Measurements from ENCODE around the gene KRT72.
A peak's percentile ranks its signal among the peaks of the same experiment; 100 is the strongest.
"Not testable (repeated sequence)": the region's sequence is repeated elsewhere in the genome, so short reads cannot be mapped to it uniquely, and the experiment has no call there.

The KRT72 gene

GRCh38 chr12:52606581-52607218, 5.4 kb upstream of the KRT72 start:
- DNase-seq (ENCODE audit: low spot score), result no peak

DNA sequence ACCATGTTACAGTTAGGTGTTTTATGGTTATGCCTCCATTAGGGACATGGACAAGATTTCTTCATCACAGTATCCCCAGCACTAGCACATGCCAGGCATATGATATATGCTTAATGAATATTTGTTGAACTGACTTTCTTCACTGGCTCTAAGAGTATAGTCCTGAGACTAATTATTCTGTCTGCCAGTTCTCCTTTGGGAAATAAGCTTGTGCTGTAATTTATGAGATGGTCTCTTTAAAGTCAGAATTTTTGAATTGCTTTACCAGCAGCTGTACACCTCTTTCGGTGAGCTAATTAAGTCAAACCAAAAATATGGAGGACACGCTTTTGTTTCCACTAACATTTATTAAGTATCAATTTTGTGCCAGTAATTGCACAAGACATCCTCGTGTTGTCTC, 4.8 kb upstream of the KRT72 start:
- no peak for DNase-seq (ENCODE audit: low spot score)

DNA sequence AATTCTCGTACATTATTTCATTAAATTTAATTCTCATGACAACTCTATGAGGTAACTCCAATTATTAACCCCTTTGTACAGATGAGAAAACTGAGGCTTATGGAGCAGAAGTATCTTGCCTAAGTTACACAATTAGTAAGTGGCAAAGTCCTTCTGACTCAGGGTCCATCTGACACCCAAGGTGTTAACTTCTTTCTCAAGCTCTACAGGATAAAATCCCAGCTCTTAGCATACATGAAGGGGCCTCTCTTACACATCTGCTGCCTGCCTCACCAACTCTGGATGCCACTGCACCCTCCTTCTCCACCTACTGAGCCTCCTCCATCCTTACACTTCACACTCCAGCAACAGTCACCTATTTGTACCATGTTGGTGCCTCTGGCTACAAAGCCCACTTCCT, 4.3 kb upstream of the KRT72 start:
- no peak for DNase-seq (ENCODE audit: low spot score)

- no peak for DNase-seq (ENCODE audit: low spot score)
Observed at GRCh38 chr12:52604859-52605258, 3.6 kb upstream of the KRT72 start.

DNA sequence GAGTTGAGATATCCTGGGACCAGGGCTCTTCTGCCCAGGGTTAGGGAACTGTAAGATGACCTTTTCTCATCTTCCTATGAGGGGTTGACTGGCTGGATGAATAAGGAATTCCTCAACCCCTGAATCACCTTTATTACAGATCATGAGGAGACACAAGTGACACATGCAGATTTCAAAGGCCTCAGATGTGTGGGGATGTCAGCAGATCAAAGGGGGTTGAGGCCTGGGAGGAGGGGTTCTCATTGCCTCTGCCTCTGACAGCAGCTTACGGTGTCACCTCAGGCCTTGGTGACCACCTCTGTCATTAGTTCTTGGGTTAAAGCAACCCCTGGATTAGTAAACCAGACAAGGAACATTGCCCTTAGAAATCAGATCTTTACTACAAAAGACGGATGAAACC, 2.1 kb upstream of the KRT72 start:
- DNase-seq (ENCODE audit: low spot score), result peak; percentile 17

GRCh38 chr12:52602552-52602951, 1.3 kb upstream of the KRT72 start:
- DNase-seq (ENCODE audit: low spot score), result no peak

DNA sequence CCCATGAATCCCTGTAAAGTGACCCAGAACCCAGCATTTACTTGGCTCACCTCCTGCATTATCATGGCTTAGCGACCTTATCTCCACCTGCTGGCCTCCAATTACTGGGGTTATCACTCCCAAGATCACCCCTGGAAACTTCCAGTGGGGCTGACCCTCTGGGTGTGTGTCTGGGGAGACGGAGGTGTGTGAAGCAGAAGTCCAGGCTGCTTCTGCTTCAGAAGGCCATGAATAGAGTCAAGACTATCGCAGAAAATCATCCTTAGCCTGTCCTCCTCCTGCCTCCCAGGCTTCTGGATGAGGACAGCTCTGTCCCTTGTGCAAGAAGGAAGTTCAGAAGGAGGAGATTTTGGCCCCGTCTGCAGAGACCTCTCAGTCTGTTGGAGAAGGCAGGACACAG, 408 bp upstream of the KRT72 start:
- DNase-seq (ENCODE audit: low spot score), result no peak

- DNase-seq (ENCODE audit: low spot score), result no peak
Observed at GRCh38 chr12:52600475-52600874, 788 bp downstream of the KRT72 start.

- no peak for DNase-seq (ENCODE audit: low spot score)
Observed at GRCh38 chr12:52600071-52600470, 1.2 kb downstream of the KRT72 start.

DNA sequence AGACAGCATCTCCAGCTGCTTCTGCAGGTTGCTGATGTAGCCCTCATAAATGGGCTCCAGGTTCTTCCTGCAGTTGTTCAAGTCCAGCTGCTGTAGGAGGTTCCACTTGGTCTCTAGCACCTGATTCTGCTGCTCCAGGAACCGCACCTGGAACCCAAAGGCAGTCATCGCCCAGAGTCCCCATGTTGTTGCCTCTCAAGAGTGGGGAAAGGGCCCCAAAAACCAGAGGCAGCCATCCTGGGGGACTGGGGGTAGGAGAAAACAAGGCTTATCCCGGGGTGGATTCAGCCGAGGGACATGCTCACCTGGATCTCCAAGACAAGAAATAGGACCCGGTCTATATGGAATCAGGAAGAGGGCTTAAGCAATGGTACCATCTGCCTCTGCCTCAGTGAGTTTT, 2.3 kb downstream of the KRT72 start:
- no peak for DNase-seq (ENCODE audit: low spot score)

DNA sequence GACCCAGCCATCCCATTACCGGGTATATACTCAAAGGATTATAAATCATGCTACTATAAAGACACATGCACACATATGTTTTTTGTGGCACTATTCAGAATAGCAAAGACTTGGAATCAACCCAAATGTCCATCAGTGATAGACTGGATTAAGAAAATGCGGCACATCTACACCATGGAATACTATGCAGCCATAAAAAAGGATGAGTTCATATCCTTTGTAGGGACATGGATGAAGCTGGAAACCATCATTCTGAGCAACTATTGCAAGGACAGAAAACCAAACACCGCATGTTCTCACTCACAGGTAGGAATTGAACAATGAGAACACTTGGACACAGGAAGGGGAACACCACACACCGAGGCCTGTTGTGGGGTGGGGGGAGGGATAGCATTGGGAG, 7.0 kb downstream of the KRT72 start:
- DNase-seq (ENCODE audit: low spot score), result not testable (repeated sequence)

- DNase-seq (ENCODE audit: low spot score), result no peak
Observed at GRCh38 chr12:52591521-52591920, 9.7 kb downstream of the KRT72 start.

GRCh38 chr12:52590021-52590420, 11.2 kb downstream of the KRT72 start:
- no peak for DNase-seq (ENCODE audit: low spot score)

DNA sequence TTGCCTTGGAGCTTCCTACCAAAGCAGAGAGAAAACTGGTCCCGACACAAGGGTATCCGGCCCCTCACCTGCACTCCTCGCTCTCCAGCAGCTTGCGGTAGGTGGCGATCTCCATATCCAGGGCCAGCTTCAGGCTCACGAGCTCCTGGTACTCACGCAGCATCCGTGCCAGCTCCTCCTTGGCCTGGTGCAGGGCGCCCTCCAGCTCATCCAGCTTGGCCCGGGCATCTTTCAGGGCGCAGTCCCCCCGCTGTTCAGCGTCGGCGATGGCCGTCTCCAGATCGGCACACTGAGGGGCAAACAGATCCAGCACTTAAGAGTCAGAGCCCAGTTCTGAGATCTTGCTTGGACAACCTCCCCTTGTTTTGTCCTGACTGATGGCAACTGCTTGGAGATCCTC, 13.7 kb downstream of the KRT72 start:
- no peak for DNase-seq (ENCODE audit: low spot score)

GRCh38 chr12:52585946-52586345, 15.3 kb downstream of the KRT72 start:
- DNase-seq (ENCODE audit: low spot score), result peak; percentile 13

DNA sequence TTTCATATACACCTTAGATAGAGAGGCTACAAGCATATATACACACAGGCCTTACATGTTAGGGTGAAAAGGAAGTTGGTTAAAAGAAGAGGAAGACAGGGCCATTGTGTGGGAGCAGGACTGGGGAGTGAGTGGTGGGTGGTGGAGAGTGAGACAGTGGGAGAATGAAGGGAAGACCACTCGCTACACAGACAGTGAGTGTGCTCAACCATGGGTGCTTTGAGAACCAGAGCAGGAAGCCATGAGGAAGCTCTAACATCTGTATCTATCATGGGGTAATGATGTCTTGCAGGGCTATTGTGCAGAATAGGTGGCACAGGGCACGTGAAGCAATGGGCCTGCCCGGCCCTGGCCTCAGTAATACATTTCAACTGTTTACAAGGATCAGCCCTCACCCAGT, 16.2 kb downstream of the KRT72 start:
- no peak for DNase-seq (ENCODE audit: low spot score)

- no peak for DNase-seq (ENCODE audit: low spot score)
Observed at GRCh38 chr12:52584156-52584682, 17.0 kb downstream of the KRT72 start.

- DNase-seq (ENCODE audit: low spot score), result peak; percentile 65
Observed at GRCh38 chr12:52582971-52583456, 18.2 kb downstream of the KRT72 start.

DNA sequence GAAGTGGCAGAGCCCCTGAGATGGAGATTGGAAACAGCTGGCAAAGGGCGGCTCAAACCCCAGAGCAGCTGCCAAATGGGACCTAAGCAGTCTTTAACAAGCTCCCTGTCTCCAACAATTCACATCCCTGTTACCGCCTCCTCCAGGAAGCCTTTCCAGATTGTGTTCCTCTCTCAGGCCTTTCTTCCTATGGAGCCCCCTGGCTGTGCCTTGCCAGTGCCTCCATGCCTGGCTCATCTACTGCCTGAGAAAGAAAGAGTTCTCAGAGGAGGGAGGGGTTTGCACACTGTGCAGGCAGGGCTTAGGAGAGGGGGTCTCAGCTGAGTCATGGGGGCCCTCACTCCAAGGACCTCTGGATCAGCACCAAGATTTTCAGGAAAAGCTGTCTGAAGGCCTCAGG, 18.8 kb downstream of the KRT72 start:
- no peak for DNase-seq (ENCODE audit: low spot score)

DNA sequence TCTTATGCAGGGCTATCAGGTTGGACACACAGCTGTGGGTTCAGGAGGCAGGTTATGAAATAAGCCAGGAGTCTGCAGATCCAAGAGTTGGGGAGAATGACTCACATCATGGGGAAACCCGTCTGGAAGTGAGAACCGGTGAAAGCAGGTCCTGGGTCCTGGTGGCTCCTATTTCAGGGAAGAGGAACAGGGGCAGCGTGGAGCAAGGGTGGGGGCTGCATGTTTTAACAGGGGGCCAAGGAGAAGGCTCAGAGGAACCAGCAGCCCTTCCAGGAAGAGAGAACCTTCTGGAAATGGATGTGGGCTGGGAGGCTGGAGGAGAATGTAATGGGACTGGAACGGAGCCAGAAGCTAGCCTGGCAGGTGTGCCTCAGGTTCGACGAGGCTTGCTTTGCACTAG, 19.8 kb downstream of the KRT72 start:
- no peak for DNase-seq (ENCODE audit: low spot score)

GRCh38 chr12:52581066-52581465, 20.2 kb downstream of the KRT72 start:
- no peak for DNase-seq (ENCODE audit: low spot score)

GRCh38 chr12:52580496-52580895, 20.8 kb downstream of the KRT72 start:
- DNase-seq (ENCODE audit: low spot score), result no peak

GRCh38 chr12:52579468-52580465, 21.5 kb downstream of the KRT72 start:
- no peak for DNase-seq (ENCODE audit: low spot score)

Data from CD4-positive, alpha-beta T cell treated with Interleukin-2 at 100 ng/mL for 4 hours (primary cell).